GM18505 (cell line): ENCODE measurements around the gene MINDY4.

Experiments
- ATAC-seq: cut with Tn5 transposase; IDR thresholded peaks from one replicate; pipeline ENCODE4 v1.9.1; 2021; ENCODE audit not compliant: unreplicated experiment
- POLR2A ChIP-seq: IDR thresholded peaks from 4 replicates; pipeline ENCODE4 v1.6.1; 2011; ENCODE audit warnings: borderline replicate concordance; ENCODE audit not compliant: insufficient read depth, insufficient read length; ENCODE audit errors: extremely low read depth

Gene MINDY4

GRCh38 chr7:30906014-30906413 is 134.8 kb downstream of the MINDY4 start:
- TF ChIP-seq POLR2A = no peak

GRCh38 chr7:30906515-30907240 is 135.5 kb downstream of the MINDY4 start:
- TF ChIP-seq POLR2A = no peak
- ATAC-seq = no peak

More at GRCh38 chr7:30906014-30906413, 134.8 kb downstream of the MINDY4 start:
- no peak for ATAC-seq

- ATAC-seq = no peak
- no peak for TF ChIP-seq POLR2A
Observed at GRCh38 chr7:30907527-30908267, 136.5 kb downstream of the MINDY4 start.

- no peak for TF ChIP-seq POLR2A
- no peak for ATAC-seq
Observed at GRCh38 chr7:30908681-30909080, 137.5 kb downstream of the MINDY4 start.

- TF ChIP-seq POLR2A = no peak
- ATAC-seq = no peak
Observed at GRCh38 chr7:30909431-30909830, 138.2 kb downstream of the MINDY4 start.

DNA sequence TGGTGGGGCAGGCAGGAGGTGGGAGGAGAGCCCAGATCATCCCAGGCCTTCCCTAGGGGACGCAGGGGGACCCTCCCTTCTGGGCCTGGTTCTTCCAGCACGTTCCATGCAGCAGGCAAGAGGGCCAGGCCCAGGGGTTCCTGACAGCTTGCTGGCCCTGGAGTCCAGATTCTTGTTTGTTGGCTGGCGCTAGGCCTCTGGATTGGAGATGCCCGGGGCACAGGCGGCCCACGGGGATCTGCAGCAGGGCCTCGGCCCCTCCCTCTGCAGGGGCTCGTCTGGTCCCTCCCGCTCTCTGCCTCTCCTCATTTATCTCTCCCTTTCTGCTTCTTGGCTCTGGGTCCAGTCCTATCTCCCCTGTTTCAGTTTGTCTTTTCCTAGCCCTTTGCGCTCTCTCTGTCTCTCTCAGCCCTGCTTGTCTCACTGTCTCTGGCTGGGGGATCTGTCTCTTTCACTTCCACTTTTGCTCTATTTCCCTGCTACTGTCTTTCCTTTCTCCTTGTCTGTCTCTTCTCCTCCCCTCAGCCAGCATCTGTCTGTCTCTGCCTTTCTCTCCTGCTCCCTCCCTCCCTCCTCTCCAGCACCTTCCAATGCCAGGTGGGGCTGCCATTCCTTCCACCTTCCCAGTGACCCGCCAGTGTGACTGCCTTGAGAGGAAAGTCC is 139.3 kb downstream of the MINDY4 start:
- TF ChIP-seq POLR2A = no peak
- no peak for ATAC-seq

DNA sequence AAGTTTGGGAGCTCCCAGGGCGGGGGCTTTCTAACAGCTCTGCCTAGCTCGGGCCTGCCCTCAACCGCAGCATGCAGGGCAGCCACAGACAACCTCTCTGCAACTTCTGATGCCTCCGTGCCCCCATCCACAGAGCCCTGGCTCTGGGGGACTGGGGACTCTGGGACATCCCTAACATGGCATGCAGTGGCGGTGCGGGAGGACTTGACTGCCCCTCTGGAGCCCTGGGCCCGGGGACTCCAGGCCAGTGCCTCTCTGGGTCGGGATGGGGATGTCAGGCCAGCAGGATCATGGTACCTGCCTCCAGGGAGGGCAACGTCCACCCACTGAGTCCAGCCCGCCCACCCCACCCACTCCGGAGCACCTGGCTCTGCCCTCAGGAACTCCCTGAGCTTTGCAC is 139.9 kb downstream of the MINDY4 start:
- TF ChIP-seq POLR2A = no peak

DNA sequence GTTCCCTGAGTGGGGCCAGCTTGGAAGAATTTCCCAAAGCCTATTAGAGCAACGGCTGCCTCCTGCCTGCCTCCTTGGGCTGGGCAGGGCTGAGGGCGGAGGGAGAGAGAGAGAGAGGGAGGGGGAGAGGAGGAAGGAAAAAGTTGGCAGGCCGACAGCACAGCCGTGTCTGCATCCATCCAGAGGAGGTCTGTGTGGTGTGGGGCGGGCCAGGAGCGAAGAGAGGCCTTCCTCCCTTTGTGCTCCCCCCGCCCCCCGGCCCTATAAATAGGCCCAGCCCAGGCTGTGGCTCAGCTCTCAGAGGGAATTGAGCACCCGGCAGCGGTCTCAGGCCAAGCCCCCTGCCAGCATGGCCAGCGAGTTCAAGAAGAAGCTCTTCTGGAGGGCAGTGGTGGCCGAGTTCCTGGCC is 140.3 kb downstream of the MINDY4 start, which contains the start of gene AQP1:
AQP1 (plus strand) TSS at position 293 of the 409 bp plus-strand sequence; CDS start at position 350, 57 bp downstream.
- no peak for TF ChIP-seq POLR2A
- no peak for ATAC-seq

More for the DNA sequence above, 139.9 kb downstream of the MINDY4 start:
- no peak for ATAC-seq

DNA sequence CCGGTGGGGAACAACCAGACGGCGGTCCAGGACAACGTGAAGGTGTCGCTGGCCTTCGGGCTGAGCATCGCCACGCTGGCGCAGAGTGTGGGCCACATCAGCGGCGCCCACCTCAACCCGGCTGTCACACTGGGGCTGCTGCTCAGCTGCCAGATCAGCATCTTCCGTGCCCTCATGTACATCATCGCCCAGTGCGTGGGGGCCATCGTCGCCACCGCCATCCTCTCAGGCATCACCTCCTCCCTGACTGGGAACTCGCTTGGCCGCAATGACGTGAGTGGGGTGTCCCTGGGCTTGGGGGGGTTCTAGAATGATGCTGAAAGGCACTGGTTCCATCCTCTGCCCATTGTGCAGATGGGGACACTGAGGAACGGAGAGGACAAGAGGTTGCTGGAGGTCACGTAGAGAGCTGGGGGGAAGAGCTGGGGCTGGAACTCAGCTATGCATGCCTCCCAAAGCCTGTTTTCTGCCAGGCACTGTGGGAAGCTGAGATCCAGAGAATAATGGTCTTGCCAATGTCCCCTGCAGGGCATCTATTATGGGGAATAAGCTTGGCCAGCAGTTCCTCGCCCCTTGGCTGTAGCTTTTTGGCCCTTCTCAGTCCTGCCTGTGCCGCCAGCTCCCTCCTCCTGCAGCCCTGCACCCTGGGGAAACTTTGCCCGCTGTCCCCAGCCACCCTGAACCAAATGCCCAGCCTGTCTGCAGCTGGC is 141.0 kb downstream of the MINDY4 start:
- ATAC-seq = no peak
- no peak for TF ChIP-seq POLR2A

DNA sequence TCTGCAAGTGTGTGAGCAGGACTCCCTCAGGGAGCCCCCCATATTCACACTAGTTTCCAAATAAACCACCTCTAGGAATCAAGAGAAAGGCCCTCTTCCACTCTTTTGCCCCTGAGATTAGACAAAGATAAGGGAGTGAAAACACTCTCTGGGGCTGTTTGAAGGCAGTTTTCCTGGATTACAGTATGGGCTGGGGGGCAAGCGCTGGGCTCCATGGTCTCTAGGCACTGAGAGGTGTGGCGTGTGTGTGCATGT is 141.4 kb downstream of the MINDY4 start:
- no peak for ATAC-seq
- no peak for TF ChIP-seq POLR2A

DNA sequence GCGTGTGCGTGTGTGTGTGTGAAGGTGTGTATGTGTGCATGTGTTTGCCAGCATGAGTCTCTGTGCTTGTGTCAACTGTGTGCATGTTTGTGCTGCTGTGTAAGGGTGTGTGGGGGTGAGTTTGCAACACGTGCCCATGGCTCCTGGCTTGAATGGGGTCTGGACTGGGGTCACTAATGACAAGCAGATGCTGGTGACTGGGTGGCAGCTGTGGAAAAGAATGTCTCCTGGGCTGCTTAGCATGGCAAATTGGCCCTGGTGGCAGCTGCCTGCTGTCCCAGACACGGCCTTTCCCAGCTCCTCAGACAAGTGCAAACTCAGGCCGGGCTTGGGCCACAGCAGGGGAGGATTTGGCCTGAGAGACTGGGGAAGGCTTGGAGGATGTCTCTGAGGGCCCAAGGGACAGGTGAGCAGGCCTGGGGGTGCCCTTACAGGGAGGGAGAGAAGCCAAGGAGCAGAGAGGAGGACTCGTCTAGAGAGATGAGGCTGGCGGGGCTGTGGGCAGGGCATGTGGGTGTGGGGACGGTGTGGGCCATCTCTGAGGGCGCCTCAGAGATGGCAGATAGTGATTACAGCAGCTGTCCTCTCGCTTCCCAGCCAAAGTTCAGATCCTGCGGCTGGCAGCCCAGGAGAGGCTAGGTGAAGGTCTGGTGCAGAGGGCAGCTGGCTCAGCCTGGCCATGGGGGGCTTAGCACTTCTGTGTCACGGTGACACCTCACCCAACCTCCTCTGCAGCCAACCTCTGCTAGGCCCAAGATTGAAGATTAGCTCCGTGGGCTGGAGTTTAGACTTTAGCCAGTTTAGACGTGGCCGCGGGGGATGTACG is 142.0 kb downstream of the MINDY4 start:
- no peak for TF ChIP-seq POLR2A
- ATAC-seq = no peak

- ATAC-seq = no peak
- TF ChIP-seq POLR2A = no peak
Observed at GRCh38 chr7:30913821-30914515, 142.8 kb downstream of the MINDY4 start.

DNA sequence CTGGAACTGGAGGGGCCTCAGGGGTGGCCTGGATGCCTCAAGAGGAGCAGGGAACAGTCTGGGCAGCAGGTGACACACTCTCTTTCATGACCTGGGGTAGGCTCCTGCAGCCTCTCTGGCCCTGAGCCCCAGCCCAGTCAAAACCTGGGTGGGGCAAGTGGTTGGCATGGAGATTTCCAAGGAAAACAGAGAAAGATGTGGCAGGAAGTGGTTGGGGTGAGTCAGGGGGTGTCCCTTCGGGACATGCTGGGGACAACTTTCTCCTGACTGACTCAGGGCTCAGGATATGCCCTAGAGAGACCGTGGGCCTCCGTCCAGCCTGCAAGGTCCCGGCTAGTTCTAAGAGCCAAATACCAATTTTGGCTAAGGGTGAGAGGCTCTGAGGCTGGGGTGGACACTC is 143.4 kb downstream of the MINDY4 start:
- no peak for TF ChIP-seq POLR2A
- no peak for ATAC-seq
